SH-SY5Y (cell line): ENCODE data around the gene NCKAP5L.

ENCODE experiments used
- GATA2 ChIP-seq: IDR thresholded peaks from 2 replicates; pipeline ENCODE4 v1.6.1; 2011; ENCODE audit warnings: mild to moderate bottlenecking, low read depth, low read length
- GATA3 ChIP-seq: IDR thresholded peaks from 2 replicates; pipeline ENCODE4 v1.6.1; 2011; ENCODE audit warnings: low read depth, mild to moderate bottlenecking, low read length, moderate library complexity

- TF ChIP-seq GATA2 (no peak), GATA3 (no peak)
These were observed 26.8 kb downstream of the NCKAP5L start for GRCh38 chr12:49801141-49802063.
